A549 treated with DMSO at 1 μM for 4 hours (cell line): ENCODE measurements around the gene TAF7. TPM values are rescaled to one million over a fixed set of nuclear protein-coding genes. Genes with fewer than 3 reads are reported as not detected.

Experiments used
- total RNA-seq: library from RNA; stranded (reverse); fragments of 200-300 nt; extraction: Qiagen RNA extraction; gene quantifications from 5 replicates; pipeline ENCODE4 v1.2.3, GENCODE V29; 2022; ENCODE audit warnings: low read depth

TAF7 gene, protein sequence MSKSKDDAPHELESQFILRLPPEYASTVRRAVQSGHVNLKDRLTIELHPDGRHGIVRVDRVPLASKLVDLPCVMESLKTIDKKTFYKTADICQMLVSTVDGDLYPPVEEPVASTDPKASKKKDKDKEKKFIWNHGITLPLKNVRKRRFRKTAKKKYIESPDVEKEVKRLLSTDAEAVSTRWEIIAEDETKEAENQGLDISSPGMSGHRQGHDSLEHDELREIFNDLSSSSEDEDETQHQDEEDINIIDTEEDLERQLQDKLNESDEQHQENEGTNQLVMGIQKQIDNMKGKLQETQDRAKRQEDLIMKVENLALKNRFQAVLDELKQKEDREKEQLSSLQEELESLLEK
- 67.8 to 84.2 TPM (median 73.3 TPM) in 5 replicates for total RNA-seq

DNA sequence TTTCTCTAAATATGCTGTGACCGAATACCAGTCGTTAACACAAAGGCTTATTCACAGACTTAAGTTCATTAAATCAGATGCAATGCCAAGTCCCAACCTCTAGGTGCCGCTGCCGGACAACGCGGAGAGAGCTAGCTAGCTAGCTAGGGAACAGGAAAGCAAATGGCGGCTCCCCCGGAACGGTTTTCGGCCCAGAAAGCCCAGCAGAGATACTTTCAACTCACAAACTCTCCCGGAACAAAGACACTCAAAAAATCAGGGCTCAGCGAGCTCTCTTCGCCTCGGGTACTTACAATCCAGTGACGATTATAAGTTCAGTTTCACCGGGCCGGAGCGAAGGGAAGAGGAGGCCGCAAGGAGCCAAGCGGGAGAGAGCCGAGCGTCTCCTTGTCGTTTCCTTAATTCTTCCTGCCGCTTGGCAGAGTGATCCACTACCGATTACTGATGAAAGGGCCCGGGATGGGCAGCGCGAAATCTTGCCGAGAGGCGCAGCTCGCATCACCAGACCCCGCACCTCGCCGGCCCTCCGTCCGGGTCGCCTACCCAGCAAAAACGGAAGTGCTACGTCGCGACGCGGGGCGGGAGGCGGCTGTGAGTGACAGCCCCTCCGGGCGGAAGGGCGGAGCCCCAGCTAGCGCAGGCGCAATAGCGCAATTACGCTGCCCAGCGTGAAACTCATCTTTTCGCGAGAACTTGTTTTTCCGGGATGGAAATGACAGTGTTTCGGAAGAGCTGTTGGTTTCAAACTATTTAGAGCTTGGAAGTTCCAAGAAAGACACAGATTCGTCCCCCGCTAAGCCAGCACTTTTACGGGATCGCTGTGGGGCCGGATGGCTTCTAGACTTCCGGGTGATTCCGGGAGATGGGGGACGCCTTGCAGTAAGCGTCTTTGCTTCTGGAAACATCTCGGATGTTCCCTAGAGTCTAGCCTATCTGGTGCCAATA, at the start of gene TAF7:
Gene TAF7, minus strand, starts transcription at position 560 of the 945 bp plus-strand sequence. CDS start 740 bp downstream, outside the sequence.

DNA sequence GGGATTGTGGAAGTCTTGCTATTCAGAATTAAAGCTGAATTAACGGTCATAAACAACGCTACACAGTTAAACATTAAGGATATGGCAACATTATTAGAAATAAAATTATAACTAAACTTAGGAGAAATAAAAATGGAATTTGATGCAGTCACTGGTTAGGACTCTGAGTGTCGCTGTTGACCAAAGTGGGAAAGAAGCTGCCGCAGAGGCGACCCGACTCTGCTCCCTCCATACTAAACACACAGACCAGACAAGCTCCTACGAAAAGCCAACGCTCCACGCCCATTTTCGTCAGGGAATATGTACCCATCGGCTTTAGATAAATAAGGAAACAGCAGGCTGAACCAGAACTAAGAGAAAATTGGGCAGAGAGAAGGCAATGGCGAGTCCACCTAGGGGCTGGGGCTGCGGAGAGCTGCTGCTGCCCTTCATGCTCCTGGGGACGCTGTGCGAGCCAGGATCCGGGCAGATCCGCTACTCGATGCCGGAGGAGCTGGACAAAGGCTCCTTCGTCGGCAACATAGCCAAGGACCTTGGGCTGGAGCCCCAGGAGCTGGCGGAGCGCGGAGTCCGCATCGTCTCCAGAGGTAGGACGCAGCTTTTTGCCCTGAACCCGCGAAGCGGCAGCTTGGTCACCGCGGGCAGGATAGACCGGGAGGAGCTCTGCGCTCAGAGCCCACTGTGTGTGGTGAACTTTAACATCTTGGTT, 43.5 kb upstream of the TAF7 start, which contains the start of gene PCDHGA5:
Gene PCDHGA5, plus strand, starts transcription at position 211 of the 709 bp plus-strand sequence. Its CDS starts 169 bp downstream, at position 380.

DNA sequence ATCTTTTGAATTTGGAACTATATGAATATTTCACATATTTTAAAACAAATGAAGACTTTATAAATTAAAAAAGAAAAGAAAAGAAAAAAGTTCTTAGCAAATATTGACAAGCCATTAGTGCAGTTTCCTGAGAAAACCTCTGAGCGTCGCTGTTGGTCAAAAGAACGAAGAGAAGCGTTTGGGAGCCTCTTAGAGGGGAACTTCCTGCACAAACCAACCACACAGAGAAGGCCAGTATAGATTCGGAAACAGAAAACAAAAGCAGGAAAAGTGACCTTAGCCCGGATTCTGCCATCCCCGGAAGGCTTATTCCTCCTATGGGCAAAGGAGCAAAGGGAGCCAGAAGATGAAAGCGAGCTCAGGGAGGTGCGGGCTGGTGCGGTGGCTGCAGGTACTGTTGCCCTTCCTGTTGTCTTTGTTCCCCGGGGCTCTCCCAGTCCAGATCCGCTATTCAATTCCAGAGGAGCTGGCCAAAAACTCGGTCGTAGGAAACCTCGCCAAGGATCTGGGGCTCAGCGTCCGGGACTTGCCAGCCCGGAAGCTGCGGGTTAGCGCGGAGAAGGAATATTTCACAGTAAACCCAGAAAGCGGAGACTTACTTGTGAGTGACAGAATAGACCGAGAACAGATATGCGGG, 39.3 kb upstream of the TAF7 start, which contains the start of gene PCDHGB2:
Gene PCDHGB2, plus strand, starts transcription at position 205 of the 637 bp plus-strand sequence. Its CDS starts 142 bp downstream, at position 347.

DNA sequence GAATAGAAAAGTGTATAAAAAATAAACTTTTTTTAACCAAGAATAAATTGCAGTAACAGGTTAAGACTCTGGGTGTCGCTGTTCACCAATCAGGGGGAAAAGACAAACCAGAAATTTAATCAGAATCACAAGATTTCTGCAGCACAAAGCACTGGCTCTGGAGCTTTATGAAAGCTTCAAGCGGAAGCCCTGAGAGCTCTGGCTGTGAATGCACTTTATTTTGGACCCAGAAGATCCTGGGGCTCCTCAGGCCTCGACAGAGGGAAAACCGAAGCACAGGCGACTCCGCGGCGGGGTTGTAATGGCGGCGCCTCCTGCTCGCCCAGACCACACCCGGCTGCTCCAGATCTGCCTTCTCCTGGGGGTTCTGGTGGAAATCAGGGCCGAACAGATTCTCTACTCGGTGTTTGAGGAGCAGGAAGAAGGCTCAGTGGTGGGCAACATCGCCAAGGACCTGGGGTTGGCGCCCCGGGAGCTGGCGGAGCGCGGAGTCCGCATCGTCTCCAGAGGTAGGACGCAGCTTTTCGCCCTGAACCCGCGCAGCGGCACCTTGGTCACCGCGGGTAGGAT, 34.4 kb upstream of the TAF7 start, which contains the start of gene PCDHGA4:
Gene PCDHGA4, plus strand, starts transcription at position 122 of the 570 bp plus-strand sequence. Its CDS starts 87 bp downstream, at position 209.

DNA sequence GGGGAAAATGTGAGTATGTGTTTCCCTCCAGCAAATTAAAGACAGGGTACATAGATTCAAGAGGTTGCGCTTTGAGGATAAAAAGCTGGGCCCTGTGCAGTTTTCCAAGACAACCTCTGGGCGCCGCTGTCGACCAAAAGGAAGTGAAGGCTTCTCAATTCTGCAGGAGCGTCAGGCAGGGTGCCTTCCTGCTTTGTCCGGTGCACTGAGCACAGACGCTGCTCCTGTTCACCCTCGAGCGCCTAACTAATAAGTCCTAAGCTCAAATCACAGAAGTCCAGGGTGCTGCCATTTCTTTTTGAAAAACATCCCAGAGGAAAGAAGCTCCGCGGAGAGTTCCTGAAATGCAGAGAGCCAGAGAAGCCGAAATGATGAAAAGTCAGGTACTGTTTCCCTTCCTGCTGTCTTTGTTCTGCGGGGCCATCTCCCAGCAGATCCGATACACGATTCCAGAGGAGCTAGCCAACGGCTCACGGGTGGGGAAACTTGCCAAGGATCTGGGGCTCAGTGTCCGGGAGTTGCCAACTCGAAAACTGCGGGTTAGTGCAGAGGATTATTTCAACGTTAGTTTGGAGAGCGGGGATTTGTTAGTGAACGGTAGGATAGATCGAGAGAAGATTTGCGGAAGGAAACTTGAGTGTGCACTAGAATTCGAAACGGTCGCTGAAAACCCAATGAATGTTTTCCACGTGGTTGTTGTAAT, 29.5 kb upstream of the TAF7 start, which contains the start of gene PCDHGB1:
Gene PCDHGB1, plus strand, starts transcription at position 183 of the 703 bp plus-strand sequence. Its CDS starts 162 bp downstream, at position 345.

DNA sequence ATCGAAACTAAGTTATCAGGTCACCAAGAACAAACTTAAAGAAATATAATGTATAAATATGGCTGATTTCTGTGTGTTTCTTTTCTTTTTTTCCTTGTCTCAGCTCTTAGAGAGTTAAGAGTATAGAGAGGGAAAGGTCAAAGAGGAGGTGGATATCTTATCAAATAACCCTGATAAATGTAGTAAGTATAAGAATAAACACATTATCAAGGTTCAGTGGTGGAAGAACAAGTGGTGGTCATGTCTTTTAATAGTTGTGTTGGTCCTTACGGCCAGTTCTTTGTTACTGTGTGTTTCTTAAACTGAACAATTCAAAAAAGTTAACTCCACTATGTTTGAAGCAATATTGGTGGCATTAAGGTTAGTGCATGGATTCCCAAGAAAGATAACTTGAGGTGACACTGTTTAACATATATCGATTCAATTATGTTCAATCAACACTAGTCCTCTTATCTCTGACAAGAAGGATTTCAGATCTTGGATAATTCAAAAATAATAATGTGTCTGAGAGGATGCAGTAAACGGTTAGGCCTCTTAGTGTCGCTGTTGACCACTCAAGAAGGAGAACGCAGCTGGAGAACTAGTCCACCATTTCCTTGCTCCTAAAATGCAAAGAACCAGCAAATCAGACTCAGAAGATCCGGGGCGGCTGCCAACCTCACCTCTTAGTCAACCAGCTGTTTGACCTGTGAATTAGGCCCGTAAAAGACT, 22.8 kb upstream of the TAF7 start, which contains the start of gene PCDHGA3:
Gene PCDHGA3, plus strand, starts transcription at position 588 of the 711 bp plus-strand sequence. CDS start 205 bp downstream, outside the sequence.

DNA sequence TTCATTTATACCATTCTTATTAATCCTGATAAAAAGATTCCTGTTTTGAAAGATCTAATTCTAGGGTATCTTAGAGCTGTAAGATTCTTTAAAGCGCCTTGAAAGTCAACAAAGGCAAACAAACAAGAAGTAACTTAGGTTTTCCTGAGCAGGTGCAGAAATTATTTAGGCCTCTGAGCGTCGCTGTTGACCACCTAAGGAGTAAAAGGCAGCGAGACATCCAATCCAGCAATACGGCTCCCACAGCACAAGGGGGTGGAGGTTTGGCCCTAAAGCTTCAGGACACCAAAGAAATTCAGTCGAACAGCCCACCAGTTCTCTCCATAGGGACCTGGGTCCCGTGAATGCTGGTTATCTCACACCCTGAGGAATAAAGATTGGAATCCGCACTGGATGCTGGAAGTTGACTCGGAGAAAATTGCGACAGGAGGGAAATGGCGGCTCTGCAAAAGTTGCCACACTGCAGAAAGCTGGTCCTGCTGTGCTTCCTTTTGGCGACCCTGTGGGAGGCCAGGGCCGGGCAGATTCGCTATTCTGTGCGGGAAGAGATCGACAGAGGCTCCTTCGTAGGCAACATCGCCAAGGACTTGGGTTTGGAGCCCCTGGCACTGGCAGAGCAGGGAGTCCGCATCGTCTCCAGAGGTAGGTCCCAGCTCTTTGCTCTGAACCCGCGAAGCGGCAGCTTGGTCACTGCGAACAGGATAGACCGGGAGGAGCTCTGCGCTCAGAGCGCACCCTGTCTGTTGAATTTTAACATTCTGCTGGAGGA, 18.1 kb upstream of the TAF7 start, which contains the start of gene PCDHGA2:
Gene PCDHGA2, plus strand, starts transcription at position 223 of the 769 bp plus-strand sequence.

DNA sequence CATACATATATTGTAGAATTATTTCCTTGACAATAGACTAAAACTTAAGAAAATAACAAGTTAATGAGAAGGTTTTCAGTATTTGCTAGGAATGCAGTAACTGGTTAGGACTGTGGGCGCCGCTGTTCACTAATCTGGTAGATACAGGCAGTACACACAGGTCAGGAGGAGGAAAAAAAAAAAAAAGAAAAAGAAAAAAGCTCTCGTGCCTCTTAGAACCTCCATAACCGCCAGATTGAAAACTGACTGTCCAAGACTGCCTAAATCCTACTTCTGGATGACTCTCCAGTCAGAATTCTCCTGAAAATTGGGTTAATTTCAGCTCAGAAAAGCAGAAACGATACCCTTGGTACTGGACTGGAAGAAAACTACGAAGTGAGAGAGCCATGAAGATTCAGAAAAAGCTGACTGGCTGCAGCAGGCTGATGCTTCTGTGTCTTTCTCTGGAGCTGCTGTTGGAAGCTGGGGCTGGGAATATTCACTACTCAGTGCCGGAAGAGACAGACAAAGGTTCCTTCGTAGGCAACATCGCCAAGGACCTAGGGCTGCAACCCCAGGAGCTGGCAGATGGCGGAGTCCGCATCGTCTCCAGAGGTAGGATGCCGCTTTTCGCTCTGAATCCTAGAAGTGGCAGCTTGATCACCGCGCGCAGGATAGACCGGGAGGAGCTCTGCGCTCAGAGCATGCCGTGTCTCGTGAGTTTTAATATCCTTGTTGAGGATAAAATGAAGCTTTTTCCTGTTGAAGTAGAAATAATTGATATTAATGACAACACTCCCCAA, 9.9 kb upstream of the TAF7 start, which contains the start of gene PCDHGA1:
Gene PCDHGA1, plus strand, starts transcription at position 216 of the 782 bp plus-strand sequence.

DNA sequence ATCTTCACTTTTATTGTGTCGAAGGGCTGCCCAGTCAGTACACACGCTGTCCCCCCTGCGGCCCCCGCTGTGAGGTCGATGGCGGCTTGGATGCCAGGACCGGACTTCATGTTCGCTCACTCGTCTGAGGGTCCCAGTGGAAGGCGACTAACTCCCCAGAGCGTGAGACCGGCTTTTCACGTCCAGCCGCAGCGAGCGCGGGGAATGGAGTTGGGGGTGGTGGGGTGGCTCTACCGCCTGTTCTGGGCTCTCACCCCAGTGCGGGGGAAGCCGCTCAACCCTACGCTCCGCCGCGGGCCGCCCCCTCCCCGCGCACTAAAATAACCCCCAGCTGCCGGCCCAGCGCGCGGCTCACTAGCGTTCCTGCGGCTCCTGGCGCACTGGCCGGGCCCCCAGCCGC, 16.8 kb downstream of the TAF7 start, which contains the start of gene SLC25A2:
Gene SLC25A2, minus strand, starts transcription at position 294 of the 400 bp plus-strand sequence. Its CDS starts 184 bp downstream, at position 110.

Other genes starting within 250 kb of the TAF7 start
- gene PCDHB2, start 226.2 kb downstream of the TAF7 start, total RNA-seq, result 3.3 to 4.1 TPM (median 3.3 TPM) in 5 replicates
- 0.04 to 0.05 TPM in 2 of 5 replicates, not detected in the others for gene PCDHB3, start 220.3 kb downstream of the TAF7 start, total RNA-seq
- gene PCDHB4, start 199.0 kb downstream of the TAF7 start, total RNA-seq, result 0.03 to 0.17 TPM (median 0.05 TPM) in 5 replicates
- 1.2 to 1.9 TPM (median 1.4 TPM) in 5 replicates for gene PCDHB5, start 185.6 kb downstream of the TAF7 start, total RNA-seq
- 0.85 to 1.3 TPM (median 1.1 TPM) in 5 replicates for gene PCDHB6, start 170.7 kb downstream of the TAF7 start, total RNA-seq
- not detected in 5 replicates for gene PCDHB7, start 148.1 kb downstream of the TAF7 start, total RNA-seq
- gene PCDHB8, start 143.0 kb downstream of the TAF7 start, total RNA-seq, result 0.24 to 0.35 TPM (median 0.29 TPM) in 5 replicates
- 0.04 to 0.19 TPM (median 0.06 TPM) in 5 replicates for gene PCDHB16, start 138.4 kb downstream of the TAF7 start, total RNA-seq
- 0.05 to 0.12 TPM in 2 of 5 replicates, not detected in the others for gene PCDHB9, start 133.6 kb downstream of the TAF7 start, total RNA-seq
- 0.04 to 0.06 TPM (median 0.05 TPM) in 3 of 5 replicates, not detected in the others for gene PCDHB10, start 128.4 kb downstream of the TAF7 start, total RNA-seq
- 0.07 to 0.12 TPM (median 0.11 TPM) in 3 of 5 replicates, not detected in the others for gene PCDHB11, start 121.2 kb downstream of the TAF7 start, total RNA-seq
- gene PCDHB12, start 112.1 kb downstream of the TAF7 start, total RNA-seq, result 0.02 TPM in 1 of 5 replicates, not detected in the others
- 0.05 to 0.09 TPM (median 0.06 TPM) in 5 replicates for gene PCDHB13, start 106.9 kb downstream of the TAF7 start, total RNA-seq
- gene PCDHB14, start 97.4 kb downstream of the TAF7 start, total RNA-seq, result 0.05 to 0.15 TPM (median 0.08 TPM) in 5 replicates
- gene PCDHB15, start 75.4 kb downstream of the TAF7 start, total RNA-seq, result 0.05 to 0.06 TPM in 2 of 5 replicates, not detected in the others
- not detected in 5 replicates for gene SLC25A2, start 16.7 kb downstream of the TAF7 start, total RNA-seq
- 0.37 to 0.48 TPM (median 0.40 TPM) in 5 replicates for gene PCDHGA1, start 9.7 kb upstream of the TAF7 start, total RNA-seq
- 0.66 to 0.87 TPM (median 0.76 TPM) in 5 replicates for gene PCDHGA2, start 18.0 kb upstream of the TAF7 start, total RNA-seq
- 0.02 to 0.04 TPM (median 0.03 TPM) in 3 of 5 replicates, not detected in the others for gene PCDHGA3, start 23.0 kb upstream of the TAF7 start, total RNA-seq
- gene PCDHGB1, start 29.3 kb upstream of the TAF7 start, total RNA-seq, result 1.6 to 2.1 TPM (median 1.8 TPM) in 5 replicates
- gene PCDHGA4, start 34.2 kb upstream of the TAF7 start, total RNA-seq, result 0.09 to 0.17 TPM (median 0.14 TPM) in 5 replicates
- 0.09 to 0.20 TPM (median 0.14 TPM) in 4 of 5 replicates, not detected in the other for gene PCDHGB2, start 39.2 kb upstream of the TAF7 start, total RNA-seq
- 0.07 to 0.22 TPM (median 0.18 TPM) in 5 replicates for gene PCDHGA5, start 43.4 kb upstream of the TAF7 start, total RNA-seq
- gene PCDHGB3, start 49.5 kb upstream of the TAF7 start, total RNA-seq, result 0.19 to 0.37 TPM (median 0.31 TPM) in 5 replicates
- gene PCDHGA6, start 53.1 kb upstream of the TAF7 start, total RNA-seq, result 0.19 to 0.39 TPM (median 0.26 TPM) in 5 replicates
- gene PCDHGA7, start 62.0 kb upstream of the TAF7 start, total RNA-seq, result 0.84 to 1.3 TPM (median 1.1 TPM) in 5 replicates
- 0.77 to 1.0 TPM (median 0.88 TPM) in 5 replicates for gene PCDHGB4, start 66.9 kb upstream of the TAF7 start, total RNA-seq
- 0.02 to 0.03 TPM (median 0.02 TPM) in 3 of 5 replicates, not detected in the others for gene PCDHGA8, start 71.8 kb upstream of the TAF7 start, total RNA-seq
- gene PCDHGB5, start 77.2 kb upstream of the TAF7 start, total RNA-seq, result 2.3 to 2.7 TPM (median 2.6 TPM) in 5 replicates
- 0.04 to 0.09 TPM (median 0.06 TPM) in 4 of 5 replicates, not detected in the other for gene PCDHGA9, start 82.0 kb upstream of the TAF7 start, total RNA-seq
- 0.09 to 0.23 TPM (median 0.13 TPM) in 5 replicates for gene PCDHGB6, start 87.2 kb upstream of the TAF7 start, total RNA-seq
- 0.03 TPM in 1 of 5 replicates, not detected in the others for gene PCDHGA10, start 92.2 kb upstream of the TAF7 start, total RNA-seq
- 0.06 to 0.08 TPM (median 0.06 TPM) in 4 of 5 replicates, not detected in the other for gene PCDHGB7, start 96.9 kb upstream of the TAF7 start, total RNA-seq
- not detected in 5 replicates for gene PCDHGA11, start 100.3 kb upstream of the TAF7 start, total RNA-seq
- gene PCDHGA12, start 109.7 kb upstream of the TAF7 start, total RNA-seq, result 0.02 to 0.03 TPM in 2 of 5 replicates, not detected in the others
- gene PCDHGC3, start 155.2 kb upstream of the TAF7 start, total RNA-seq, result 5.7 to 7.4 TPM (median 6.8 TPM) in 5 replicates
- gene PCDHGC4, start 164.2 kb upstream of the TAF7 start, total RNA-seq, result not detected in 5 replicates
- 0.05 TPM in 1 of 5 replicates, not detected in the others for gene PCDHGC5, start 168.3 kb upstream of the TAF7 start, total RNA-seq